Chondrocyte (in vitro differentiated cells): ENCODE results near the gene GRM4. TPM values are rescaled to one million over a fixed set of nuclear protein-coding genes. Genes with fewer than 3 reads are reported as not detected.
"Not testable (repeated sequence)": the region's sequence is repeated elsewhere in the genome, so short reads cannot be mapped to it uniquely, and the experiment has no call there.

Experiments used
- DNase-seq: peaks from one replicate; pipeline ENCODE4 v3.0.0; 2021; ENCODE audit warnings: mixed read lengths, low spot score
- H3K27ac Mint-ChIP-seq: one replicate; pipeline ENCODE4 v1.8.0; 2021; ENCODE audit warnings: mild to moderate bottlenecking, moderate library complexity, mixed read lengths; ENCODE audit not compliant: unreplicated experiment
- H3K27me3 Mint-ChIP-seq: 2 replicates; pipeline ENCODE4 v1.8.0; 2021; ENCODE audit warnings: low read depth, mixed read lengths
- H3K36me3 Mint-ChIP-seq: 2 replicates; pipeline ENCODE4 v1.8.0; 2021; ENCODE audit warnings: low read depth, mixed read lengths
- H3K4me1 Mint-ChIP-seq: 2 replicates; pipeline ENCODE4 v1.8.0; 2021; ENCODE audit warnings: low read depth, mild to moderate bottlenecking, mixed read lengths
- H3K4me3 Mint-ChIP-seq: one replicate; pipeline ENCODE4 v1.8.0; 2021; ENCODE audit warnings: mild to moderate bottlenecking, moderate library complexity, mixed read lengths; ENCODE audit not compliant: unreplicated experiment
- H3K9me3 Mint-ChIP-seq: 2 replicates; pipeline ENCODE4 v1.8.0; 2021; ENCODE audit warnings: low read depth, mixed read lengths
- total RNA-seq: library from RNA; stranded (reverse); gene quantifications from 3 replicates; pipeline ENCODE4 v1.2.1, GENCODE V29; 2021
- TF ChIP-seq, protein P1 (sequence below): fragments of 200-600 bp; sonication (generic); IDR thresholded peaks from 2 replicates; pipeline ENCODE4 v1.5.0; 2021; ENCODE audit warnings: antibody characterized with exemption, mild to moderate bottlenecking, moderate library complexity

The GRM4 gene
- total RNA-seq, 1 donor from 2014 or later: 0.27 TPM

DNA sequence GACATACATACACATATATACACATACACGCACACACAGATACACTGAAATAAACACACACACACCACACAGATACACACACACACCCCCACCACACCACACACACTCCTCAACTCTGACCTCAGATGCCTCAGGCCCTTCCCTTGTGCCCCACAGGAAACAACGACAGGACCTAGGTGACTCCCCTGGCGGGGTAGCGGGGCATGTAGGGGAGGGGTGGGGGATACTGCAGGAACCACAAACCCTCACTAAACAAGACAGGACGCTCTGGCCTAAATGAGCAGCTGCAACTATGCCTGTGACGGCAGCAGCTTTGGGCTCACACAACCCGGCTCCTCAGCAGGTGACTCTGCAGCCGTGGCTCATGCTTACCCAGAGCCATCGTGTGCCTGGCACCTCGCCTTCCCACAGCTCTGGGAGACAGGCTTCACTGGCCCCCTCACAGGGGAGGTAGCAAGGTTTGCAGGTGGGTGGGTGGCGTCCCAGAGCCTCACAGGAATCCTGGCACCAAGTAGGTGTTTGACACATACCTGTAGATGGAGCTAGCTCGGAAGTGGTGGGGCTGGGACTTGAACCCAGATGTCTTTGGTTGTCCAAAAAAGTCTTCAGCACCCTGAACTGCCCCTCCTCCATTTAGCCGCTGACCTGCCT lies 100.8 kb downstream of the GRM4 start:
- Mint-ChIP-seq H3K27me3 (peaks cover 31% of the 10 kb centered on the region), H3K4me1 (no peaks in the 10 kb centered on the region), H3K36me3 (no peaks in the 10 kb centered on the region), H3K27ac (no peak overlapping the region), H3K4me3 (no peak overlapping the region), H3K9me3 (no peaks in the 10 kb centered on the region)
- TF ChIP-seq, protein P1, sequence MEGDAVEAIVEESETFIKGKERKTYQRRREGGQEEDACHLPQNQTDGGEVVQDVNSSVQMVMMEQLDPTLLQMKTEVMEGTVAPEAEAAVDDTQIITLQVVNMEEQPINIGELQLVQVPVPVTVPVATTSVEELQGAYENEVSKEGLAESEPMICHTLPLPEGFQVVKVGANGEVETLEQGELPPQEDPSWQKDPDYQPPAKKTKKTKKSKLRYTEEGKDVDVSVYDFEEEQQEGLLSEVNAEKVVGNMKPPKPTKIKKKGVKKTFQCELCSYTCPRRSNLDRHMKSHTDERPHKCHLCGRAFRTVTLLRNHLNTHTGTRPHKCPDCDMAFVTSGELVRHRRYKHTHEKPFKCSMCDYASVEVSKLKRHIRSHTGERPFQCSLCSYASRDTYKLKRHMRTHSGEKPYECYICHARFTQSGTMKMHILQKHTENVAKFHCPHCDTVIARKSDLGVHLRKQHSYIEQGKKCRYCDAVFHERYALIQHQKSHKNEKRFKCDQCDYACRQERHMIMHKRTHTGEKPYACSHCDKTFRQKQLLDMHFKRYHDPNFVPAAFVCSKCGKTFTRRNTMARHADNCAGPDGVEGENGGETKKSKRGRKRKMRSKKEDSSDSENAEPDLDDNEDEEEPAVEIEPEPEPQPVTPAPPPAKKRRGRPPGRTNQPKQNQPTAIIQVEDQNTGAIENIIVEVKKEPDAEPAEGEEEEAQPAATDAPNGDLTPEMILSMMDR: no peak
- no peak for DNase-seq

DNA sequence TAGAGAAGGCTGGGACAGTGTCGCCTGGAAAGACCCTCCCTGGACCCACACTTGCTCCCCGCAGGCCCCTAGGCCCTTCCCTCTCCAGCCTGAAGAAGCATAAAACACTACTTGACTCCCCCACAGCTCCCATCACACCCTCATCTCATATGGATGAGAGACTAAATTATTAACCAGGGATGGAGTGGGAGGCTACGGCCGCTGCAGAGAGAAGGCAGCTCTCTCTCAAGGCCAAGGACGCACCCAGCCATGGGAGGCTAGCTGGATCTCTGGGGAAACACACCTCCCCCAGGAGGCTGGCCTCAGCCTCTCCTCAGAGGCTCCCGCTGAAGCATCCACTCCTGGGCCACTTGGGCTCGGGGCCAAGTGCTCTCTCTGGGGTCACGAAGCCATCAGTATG lies 102.5 kb downstream of the GRM4 start:
- Mint-ChIP-seq H3K4me1 (no peaks in the 10 kb centered on the region), H3K36me3 (no peaks in the 10 kb centered on the region), H3K9me3 (no peaks in the 10 kb centered on the region), H3K4me3 (no peak overlapping the region), H3K27ac (no peak overlapping the region), H3K27me3 (peaks cover 18% of the 10 kb centered on the region)
- TF ChIP-seq, protein P1: no peak
- DNase-seq: no peak

DNA sequence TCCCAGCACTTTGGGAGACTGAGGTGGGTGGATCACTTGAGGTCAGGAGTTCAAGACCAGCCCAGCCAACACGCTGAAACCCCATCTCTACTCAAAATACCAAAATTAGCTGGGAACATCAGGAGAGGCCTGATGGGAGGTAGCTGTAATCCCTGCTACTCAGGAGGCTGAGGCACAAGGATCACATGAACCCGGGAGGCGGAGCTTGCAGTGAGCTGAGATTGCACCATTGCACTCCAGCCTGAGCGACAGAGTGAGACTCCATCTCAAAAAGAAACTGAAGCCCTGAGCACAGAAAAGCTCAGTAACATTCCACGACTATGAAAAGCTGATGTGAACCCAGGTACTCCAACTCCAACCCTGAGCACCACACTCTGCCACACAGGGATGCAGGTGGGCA lies 103.9 kb downstream of the GRM4 start:
- not testable (repeated sequence) for DNase-seq, H3K27ac Mint-ChIP-seq, H3K4me3 Mint-ChIP-seq, H3K4me1 Mint-ChIP-seq, H3K36me3 Mint-ChIP-seq, H3K9me3 Mint-ChIP-seq
- peaks cover 11% of the 10 kb centered on the region for H3K27me3 Mint-ChIP-seq

DNA sequence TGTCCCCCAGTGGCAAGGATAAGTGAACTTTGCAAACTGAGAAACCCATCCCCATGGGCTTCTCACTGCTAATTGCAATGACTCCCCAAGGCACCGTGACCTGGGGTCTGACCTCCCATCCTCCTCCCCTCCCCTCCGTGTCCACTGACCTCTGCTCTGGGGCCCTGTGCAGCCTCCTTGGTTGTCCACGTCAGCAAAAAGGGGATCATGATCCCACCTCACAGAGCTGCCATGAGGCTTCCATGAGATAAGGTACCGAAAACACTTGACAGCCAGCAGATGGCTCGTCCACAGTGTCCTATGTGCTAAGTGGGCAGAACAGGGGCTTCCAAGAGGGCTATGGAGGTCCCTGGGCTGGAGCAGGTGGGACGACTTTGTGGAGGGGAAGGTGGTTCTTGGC lies 104.5 kb downstream of the GRM4 start:
- no peak overlapping the region for H3K4me3 Mint-ChIP-seq

DNA sequence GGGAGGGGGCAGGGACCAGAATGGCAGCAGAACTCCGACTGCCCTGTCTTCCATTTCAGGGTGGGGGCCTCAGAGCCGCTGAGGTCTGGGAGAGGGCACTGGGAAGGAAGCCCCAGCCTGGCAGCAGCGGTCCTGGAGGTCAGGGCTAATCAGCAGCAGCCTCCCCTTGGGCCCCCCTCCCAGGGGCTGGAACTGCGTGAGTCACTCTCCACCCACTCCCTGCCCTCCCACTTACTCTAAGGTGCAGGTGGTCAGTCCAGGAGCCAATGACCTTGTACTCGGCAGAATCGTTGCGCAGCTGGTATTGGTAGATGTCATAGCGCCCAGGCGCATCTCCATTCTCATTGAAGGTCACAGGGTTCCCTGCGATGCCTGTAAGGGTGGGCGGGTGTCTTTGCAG lies 105.9 kb downstream of the GRM4 start:
- Mint-ChIP-seq H3K4me3 (no peak overlapping the region), H3K27ac (no peak overlapping the region), H3K4me1 (no peaks in the 10 kb centered on the region), H3K36me3 (no peaks in the 10 kb centered on the region), H3K9me3 (no peaks in the 10 kb centered on the region), H3K27me3 (peaks cover 11% of the 10 kb centered on the region)
- TF ChIP-seq, protein P1: no peak
- no peak for DNase-seq

More for the DNA sequence above, 104.5 kb downstream of the GRM4 start:
- no peak overlapping the region for H3K27ac Mint-ChIP-seq
- H3K27me3 Mint-ChIP-seq: peaks cover 10% of the 10 kb centered on the region
- DNase-seq: no peak
- TF ChIP-seq, protein P1: no peak
- no peaks in the 10 kb centered on the region for H3K4me1 Mint-ChIP-seq
- no peaks in the 10 kb centered on the region for H3K9me3 Mint-ChIP-seq
- no peaks in the 10 kb centered on the region for H3K36me3 Mint-ChIP-seq

DNA sequence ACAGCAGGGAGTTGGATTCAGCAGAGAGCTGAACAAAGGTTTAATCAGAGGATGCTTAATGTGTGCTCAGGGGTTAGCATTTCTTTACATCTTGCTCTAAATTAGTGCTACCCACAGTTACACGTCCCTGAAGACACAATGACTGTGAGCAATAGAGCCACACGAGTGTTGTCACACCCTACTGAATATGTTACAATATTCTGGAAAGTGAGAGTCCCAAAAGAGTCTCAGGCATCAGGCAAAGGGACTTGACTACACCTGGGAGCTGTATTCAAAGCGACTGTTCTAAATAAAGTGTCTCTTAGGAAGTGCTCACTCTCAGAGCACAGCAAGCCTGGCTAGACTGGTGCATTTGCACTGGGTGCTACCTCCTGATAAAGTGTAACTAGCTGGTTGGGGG lies 108.7 kb downstream of the GRM4 start:
- H3K27me3 Mint-ChIP-seq: peaks cover 23% of the 10 kb centered on the region
- no peaks in the 10 kb centered on the region for H3K4me1 Mint-ChIP-seq
- DNase-seq: no peak
- TF ChIP-seq, protein P1: no peak
- no peak overlapping the region for H3K4me3 Mint-ChIP-seq
- no peak overlapping the region for H3K27ac Mint-ChIP-seq
- no peaks in the 10 kb centered on the region for H3K36me3 Mint-ChIP-seq
- H3K9me3 Mint-ChIP-seq: no peaks in the 10 kb centered on the region
